HEK293 (cell line): ENCODE results near the gene EDEM1.

Experiments
- ZBTB7A ChIP-seq: fragments of 450-650 bp; formaldehyde crosslinking; IDR thresholded peaks from 2 replicates; pipeline ENCODE4 v1.5.1; 2016; ENCODE audit warnings: low read depth, missing biosample characterization, missing genetic modification characterization
- ZFP3 ChIP-seq: fragments of 450-650 bp; formaldehyde crosslinking; IDR thresholded peaks from 2 replicates; pipeline ENCODE4 v1.5.1; 2016; ENCODE audit warnings: low read depth, missing biosample characterization, missing genetic modification characterization
- ZNF248 ChIP-seq: fragments of 450-650 bp; formaldehyde crosslinking; IDR thresholded peaks from 2 replicates; pipeline ENCODE4 v1.5.1; 2017; ENCODE audit warnings: missing biosample characterization, missing genetic modification characterization
- ZNF776 ChIP-seq: fragments of 450-650 bp; formaldehyde crosslinking; IDR thresholded peaks from 2 replicates; pipeline ENCODE4 v1.5.0; 2017; ENCODE audit warnings: missing biosample characterization, missing genetic modification characterization, borderline replicate concordance
- TF ChIP-seq, protein P1 (sequence below): fragments of 450-650 bp; formaldehyde crosslinking; IDR thresholded peaks from 2 replicates; pipeline ENCODE4 v1.5.1; 2016; ENCODE audit warnings: missing biosample characterization, missing genetic modification characterization
- TF ChIP-seq, protein P2 (sequence below): fragments of 450-650 bp; formaldehyde crosslinking; IDR thresholded peaks from 2 replicates; pipeline ENCODE4 v1.5.1; 2016; ENCODE audit warnings: missing biosample characterization, missing genetic modification characterization

DNA sequence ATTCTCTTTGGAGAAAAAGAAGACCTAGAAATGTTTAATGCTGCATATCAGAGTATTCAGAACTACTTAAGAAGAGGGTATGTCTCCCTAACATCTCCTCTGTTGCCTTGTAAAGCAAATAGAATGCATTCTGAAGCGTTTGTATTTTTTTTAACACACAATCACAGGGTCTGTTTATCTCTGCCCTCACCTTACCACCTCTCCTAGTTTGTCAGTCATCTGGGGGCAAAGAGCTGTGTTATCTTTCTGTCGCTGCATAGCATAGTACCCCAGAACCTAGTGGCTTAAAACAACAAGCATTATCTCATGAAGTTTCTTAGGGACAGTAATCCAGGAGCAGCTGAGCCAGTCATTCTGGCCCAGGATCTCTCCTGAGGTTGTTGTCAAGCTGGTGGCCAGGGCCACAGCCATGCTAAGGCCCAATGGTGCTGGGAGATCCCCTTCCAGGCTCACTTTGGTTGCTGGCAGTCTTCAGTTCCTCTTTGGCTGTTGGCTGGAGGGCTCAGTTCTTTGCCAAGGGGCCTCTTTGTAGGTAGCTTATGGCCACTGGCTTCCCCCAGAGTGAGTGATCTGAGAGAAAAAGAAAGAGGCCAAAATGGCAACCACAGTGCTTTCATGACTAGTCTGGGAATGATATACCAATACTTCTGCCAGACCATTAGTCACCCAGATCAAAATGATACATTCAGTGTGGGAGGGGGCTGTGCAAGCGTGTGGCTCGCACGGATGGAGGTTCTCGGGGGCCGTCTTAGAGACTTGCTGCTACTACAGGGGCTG, 17.8 kb downstream of the EDEM1 start:
- TF ChIP-seq ZBTB7A (tag by site-specific recombination) (no peak), ZNF248 (tag by site-specific recombination) (no peak), ZFP3 (tag by site-specific recombination) (no peak), ZNF776 (tag by site-specific recombination) (no peak)
- TF ChIP-seq, protein P1, sequence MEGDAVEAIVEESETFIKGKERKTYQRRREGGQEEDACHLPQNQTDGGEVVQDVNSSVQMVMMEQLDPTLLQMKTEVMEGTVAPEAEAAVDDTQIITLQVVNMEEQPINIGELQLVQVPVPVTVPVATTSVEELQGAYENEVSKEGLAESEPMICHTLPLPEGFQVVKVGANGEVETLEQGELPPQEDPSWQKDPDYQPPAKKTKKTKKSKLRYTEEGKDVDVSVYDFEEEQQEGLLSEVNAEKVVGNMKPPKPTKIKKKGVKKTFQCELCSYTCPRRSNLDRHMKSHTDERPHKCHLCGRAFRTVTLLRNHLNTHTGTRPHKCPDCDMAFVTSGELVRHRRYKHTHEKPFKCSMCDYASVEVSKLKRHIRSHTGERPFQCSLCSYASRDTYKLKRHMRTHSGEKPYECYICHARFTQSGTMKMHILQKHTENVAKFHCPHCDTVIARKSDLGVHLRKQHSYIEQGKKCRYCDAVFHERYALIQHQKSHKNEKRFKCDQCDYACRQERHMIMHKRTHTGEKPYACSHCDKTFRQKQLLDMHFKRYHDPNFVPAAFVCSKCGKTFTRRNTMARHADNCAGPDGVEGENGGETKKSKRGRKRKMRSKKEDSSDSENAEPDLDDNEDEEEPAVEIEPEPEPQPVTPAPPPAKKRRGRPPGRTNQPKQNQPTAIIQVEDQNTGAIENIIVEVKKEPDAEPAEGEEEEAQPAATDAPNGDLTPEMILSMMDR (tag by site-specific recombination): no peak
- TF ChIP-seq, protein P2, sequence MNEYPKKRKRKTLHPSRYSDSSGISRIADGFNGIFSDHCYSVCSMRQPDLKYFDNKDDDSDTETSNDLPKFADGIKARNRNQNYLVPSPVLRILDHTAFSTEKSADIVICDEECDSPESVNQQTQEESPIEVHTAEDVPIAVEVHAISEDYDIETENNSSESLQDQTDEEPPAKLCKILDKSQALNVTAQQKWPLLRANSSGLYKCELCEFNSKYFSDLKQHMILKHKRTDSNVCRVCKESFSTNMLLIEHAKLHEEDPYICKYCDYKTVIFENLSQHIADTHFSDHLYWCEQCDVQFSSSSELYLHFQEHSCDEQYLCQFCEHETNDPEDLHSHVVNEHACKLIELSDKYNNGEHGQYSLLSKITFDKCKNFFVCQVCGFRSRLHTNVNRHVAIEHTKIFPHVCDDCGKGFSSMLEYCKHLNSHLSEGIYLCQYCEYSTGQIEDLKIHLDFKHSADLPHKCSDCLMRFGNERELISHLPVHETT (tag by site-specific recombination): no peak
